ENCODE measurements around the gene SRMS.
A peak's percentile ranks its signal among the peaks of the same experiment; 100 is the strongest.
"Not testable (repeated sequence)": the region's sequence is repeated elsewhere in the genome, so short reads cannot be mapped to it uniquely, and the experiment has no call there.

The SRMS gene

DNA sequence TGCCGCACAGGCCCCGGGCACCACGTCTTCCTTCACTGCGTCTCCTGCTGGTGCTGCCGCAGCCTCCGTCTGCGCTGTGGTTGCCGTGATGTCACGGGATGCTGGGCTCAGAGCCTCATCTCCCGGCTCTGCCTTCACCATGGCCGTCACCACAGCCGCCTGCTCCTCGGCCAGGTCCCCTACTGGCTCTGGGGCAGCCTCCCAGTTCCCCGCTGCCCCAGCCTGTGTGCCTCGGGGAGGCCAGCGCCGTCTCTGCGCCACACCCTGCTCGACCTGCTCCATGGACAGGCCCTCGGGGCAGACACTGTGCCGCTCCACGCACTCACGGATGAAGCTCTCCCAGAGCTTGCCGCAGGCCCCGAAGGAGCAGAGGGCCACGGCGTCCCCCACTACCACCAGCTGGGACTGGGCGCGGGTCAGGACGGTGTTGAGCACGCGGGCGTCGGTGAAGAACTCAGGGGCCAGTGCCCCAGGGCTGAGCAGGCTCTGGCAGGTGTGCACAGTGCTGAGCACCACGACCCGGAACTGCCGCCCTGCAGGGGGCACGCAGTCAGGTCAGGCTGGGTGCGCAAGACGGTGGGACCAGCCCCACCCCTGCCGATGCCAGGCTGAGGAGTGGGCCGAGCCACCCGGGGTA is 18.3 kb upstream of the SRMS start:
- no peak for DNase-seq
- Mint-ChIP-seq H3K36me3 (ENCODE audit: insufficient read depth) (peaks cover 24% of the 10 kb centered on the region), H3K4me3 (no peak overlapping the region), H3K4me1 (ENCODE audit: low read depth in 2 of 2) (peaks cover 12 to 20% of the 10 kb centered on the region in 2 donors), H3K9me3 (no peaks in the 10 kb centered on the region), H3K27me3 (no peaks in the 10 kb centered on the region), H3K27ac (no peak overlapping the region)
- no peak for ATAC-seq (replicated peaks)

DNA sequence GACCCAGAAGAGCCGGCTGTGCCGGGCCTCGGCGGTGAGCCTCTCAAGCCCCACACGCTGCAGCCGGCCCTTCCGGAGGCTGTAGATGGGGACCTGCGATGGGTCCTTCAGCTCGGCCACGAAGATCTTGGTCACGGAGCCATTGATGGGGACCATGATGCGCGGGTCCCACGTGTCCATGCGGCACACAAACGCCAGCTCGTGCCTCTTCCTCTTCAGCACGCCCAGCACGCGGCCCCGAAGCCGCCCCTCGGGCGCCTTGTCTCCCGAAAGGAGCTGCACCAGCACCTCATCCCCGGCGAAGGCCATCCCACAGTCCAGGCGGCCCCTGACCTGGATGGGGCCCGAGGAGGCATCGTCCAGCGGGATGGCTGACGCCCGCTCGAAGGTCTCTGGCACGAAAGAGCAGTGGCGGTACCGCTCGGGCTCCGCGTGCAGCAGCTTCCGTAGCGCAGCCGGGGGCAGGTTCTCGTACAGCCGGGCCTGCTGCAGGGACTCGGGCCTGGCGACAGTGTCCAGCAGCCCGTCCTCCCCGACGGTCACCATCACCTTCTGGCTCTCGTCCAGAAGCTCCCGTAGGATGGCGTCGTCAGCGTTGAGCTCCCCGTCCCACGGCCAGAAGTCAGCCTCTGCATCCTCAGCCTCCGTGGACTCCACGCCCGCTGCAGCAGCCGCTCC is 17.6 kb upstream of the SRMS start:
- Mint-ChIP-seq H3K27ac (no peak overlapping the region), H3K36me3 (ENCODE audit: insufficient read depth) (peaks cover 24% of the 10 kb centered on the region), H3K9me3 (no peaks in the 10 kb centered on the region), H3K4me1 (ENCODE audit: low read depth in 2 of 2) (peaks cover 12 to 23% of the 10 kb centered on the region in 2 donors), H3K4me3 (no peak overlapping the region), H3K27me3 (no peaks in the 10 kb centered on the region)
- DNase-seq, result no peak
- ATAC-seq (replicated peaks), result no peak

- ATAC-seq (replicated peaks), result no peak
- no peaks in the 10 kb centered on the region for H3K9me3 Mint-ChIP-seq
- H3K4me3 Mint-ChIP-seq, result no peak overlapping the region
- no peak overlapping the region for H3K27ac Mint-ChIP-seq
- H3K4me1 Mint-ChIP-seq (ENCODE audit: low read depth in 2 of 2), result peaks cover 10 to 17% of the 10 kb centered on the region in 2 donors
- H3K27me3 Mint-ChIP-seq, result no peaks in the 10 kb centered on the region
- no peak for DNase-seq
- H3K36me3 Mint-ChIP-seq (ENCODE audit: insufficient read depth), result peaks cover 23% of the 10 kb centered on the region
Measured at GRCh38 chr20:63564036-63564810, 16.7 kb upstream of the SRMS start.

GRCh38 chr20:63563225-63563935 is 15.8 kb upstream of the SRMS start:
- peaks cover 7 to 13% of the 10 kb centered on the region in 2 donors for H3K4me1 Mint-ChIP-seq (ENCODE audit: low read depth in 2 of 2)
- H3K9me3 Mint-ChIP-seq, result peaks cover 0 to 1% of the 10 kb centered on the region in 2 donors
- ATAC-seq (replicated peaks), result no peak
- H3K36me3 Mint-ChIP-seq (ENCODE audit: insufficient read depth), result peaks cover 26% of the 10 kb centered on the region
- H3K27me3 Mint-ChIP-seq, result no peaks in the 10 kb centered on the region
- no peak for DNase-seq
- H3K27ac Mint-ChIP-seq, result no peak overlapping the region
- H3K4me3 Mint-ChIP-seq, result no peak overlapping the region

GRCh38 chr20:63562461-63563224 is 15.1 kb upstream of the SRMS start:
- no peak for DNase-seq
- H3K4me1 Mint-ChIP-seq (ENCODE audit: low read depth in 2 of 2), result peaks cover under 1 to 6% of the 10 kb centered on the region in 2 donors
- H3K4me3 Mint-ChIP-seq, result no peak overlapping the region
- peaks cover 0 to 1% of the 10 kb centered on the region in 2 donors for H3K9me3 Mint-ChIP-seq
- peaks cover 19% of the 10 kb centered on the region for H3K36me3 Mint-ChIP-seq (ENCODE audit: insufficient read depth)
- no peak for ATAC-seq (replicated peaks)
- H3K27ac Mint-ChIP-seq, result no peak overlapping the region
- no peaks in the 10 kb centered on the region for H3K27me3 Mint-ChIP-seq

GRCh38 chr20:63561624-63562396 is 14.3 kb upstream of the SRMS start:
- Mint-ChIP-seq H3K4me3 (no peak overlapping the region), H3K9me3 (peaks cover 0 to 1% of the 10 kb centered on the region in 2 donors), H3K36me3 (ENCODE audit: insufficient read depth) (peaks cover 11% of the 10 kb centered on the region), H3K27ac (no peak overlapping the region), H3K27me3 (no peaks in the 10 kb centered on the region), H3K4me1 (ENCODE audit: low read depth in 2 of 2) (peaks cover 3 to 5% of the 10 kb centered on the region in 2 donors)
- DNase-seq (no peak), ATAC-seq (replicated peaks) (no peak)

DNA sequence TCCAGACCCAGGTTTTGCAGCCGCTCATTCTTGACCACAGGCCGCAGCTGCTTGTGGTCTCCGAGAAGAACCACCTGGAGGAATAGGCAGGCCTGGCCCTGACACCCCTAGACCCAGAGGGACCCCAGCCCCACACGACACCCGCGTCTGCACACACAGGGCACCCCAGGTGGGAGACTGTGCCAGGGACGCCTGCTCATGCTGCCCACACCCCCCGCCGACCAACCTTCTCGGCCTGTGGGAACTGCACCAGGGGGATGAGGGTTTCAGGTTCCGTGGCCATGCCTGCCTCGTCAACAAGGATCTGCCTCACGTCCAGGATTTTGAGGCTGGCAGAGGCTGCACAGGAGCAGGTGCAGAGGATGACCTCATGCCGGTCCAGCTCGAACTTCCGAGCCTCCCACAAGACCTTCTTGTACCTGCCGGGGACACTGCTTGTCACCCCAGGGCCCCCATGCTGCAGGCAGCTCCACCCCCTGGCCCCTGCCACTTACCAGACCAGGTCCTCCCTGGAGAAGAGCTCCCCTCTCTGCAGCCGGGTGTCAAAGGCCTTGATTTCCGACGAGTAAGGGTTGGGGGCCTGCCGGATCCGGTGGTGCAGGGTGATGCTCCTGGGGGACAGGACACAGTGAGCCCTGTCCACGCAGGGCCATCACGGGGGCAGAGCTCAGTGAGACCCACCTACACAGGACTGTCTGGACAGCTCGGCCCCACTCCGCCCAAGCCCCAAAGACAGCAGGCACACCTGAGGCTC is 13.5 kb upstream of the SRMS start:
- Mint-ChIP-seq H3K4me3 (no peak overlapping the region), H3K9me3 (peaks cover 0 to 1% of the 10 kb centered on the region in 2 donors), H3K27me3 (no peaks in the 10 kb centered on the region), H3K27ac (no peak overlapping the region), H3K4me1 (ENCODE audit: low read depth in 2 of 2) (peaks cover 3 to 6% of the 10 kb centered on the region in 2 donors), H3K36me3 (ENCODE audit: insufficient read depth) (peaks cover 13% of the 10 kb centered on the region)
- no peak for DNase-seq
- no peak for ATAC-seq (replicated peaks)

DNA sequence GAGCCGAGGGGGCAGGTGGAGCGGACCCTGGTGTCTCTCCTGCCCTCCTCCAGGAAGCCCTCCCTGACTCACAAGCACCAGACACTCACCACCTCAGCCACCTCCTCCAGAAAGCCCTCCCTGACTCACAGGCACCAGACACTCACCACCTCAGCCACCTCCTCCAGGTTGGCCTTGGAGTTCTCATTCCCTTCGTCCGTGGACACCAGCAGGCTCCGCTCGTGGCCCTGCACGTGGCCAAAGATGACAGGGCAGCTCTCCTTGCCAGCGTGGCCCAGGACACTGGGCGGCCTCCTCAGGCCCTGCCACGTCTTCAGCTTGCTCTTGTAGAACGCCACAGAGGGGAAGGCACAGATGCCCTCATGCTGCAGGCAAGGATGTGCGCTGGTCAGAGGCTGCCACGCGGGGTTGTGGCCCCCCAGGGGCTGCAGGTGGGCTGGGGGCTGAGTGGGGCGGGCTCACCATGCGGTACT is 12.8 kb upstream of the SRMS start:
- Mint-ChIP-seq H3K9me3 (peaks cover 0 to 1% of the 10 kb centered on the region in 2 donors), H3K27ac (peak overlapping the region; percentile 84 to 88), H3K36me3 (ENCODE audit: insufficient read depth) (peaks cover 13% of the 10 kb centered on the region), H3K27me3 (no peaks in the 10 kb centered on the region), H3K4me1 (ENCODE audit: low read depth in 2 of 2) (peaks cover 3 to 6% of the 10 kb centered on the region in 2 donors), H3K4me3 (no peak overlapping the region)
- no peak for ATAC-seq (replicated peaks)
- no peak for DNase-seq

GRCh38 chr20:63559485-63560332 is 12.2 kb upstream of the SRMS start:
- peaks cover 13% of the 10 kb centered on the region for H3K36me3 Mint-ChIP-seq (ENCODE audit: insufficient read depth)
- not testable (repeated sequence) for H3K4me1 Mint-ChIP-seq (ENCODE audit: low read depth in 2 of 2); ATAC-seq (replicated peaks); H3K9me3 Mint-ChIP-seq; H3K27me3 Mint-ChIP-seq
- peak overlapping the region; percentile 84 to 88 for H3K27ac Mint-ChIP-seq
- DNase-seq, result peak in 2 of 3 experiments; percentile 37 to 67
- H3K4me3 Mint-ChIP-seq, result peak overlapping the region in 1 of 2 donors; percentile 37

DNA sequence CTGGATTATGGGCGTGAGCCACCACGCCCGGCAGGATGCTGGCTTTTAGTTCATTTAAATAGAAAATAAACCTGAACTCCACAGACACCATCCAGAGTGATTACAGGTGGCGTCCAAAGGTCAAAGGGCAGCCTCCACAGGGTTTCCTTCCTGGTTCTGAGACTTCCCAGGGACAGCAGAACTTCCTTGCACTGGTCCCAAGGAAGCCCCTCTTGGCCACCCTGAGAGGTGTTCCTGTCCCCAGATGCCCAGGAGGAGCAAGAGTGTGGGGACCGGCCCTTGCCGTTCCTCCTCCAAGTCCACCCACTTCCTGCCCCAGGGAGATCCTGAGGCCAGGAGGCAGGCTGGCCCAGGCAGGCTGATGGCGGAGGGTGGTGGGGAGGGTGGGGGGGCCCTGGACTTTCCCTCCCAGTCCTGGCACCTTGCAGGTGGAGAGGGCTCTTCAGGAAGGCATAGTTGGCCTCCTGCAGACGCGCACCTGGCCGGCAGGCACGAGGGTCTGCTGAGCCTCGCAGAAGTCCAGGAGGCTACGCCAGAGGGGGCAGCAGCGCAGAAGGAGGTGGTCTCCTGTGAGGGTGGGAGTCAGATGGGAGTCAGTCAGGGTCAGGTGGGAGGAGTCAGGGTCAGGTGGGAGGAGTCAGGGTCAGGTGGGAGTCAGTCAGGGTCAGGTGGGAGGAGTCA is 11.4 kb upstream of the SRMS start:
- H3K9me3 Mint-ChIP-seq, result peaks cover 0 to 1% of the 10 kb centered on the region in 2 donors
- H3K27ac Mint-ChIP-seq, result peak overlapping the region; percentile 69 to 88
- no peaks in the 10 kb centered on the region for H3K27me3 Mint-ChIP-seq
- DNase-seq (no peak), ATAC-seq (replicated peaks) (no peak)
- peak overlapping the region in 1 of 2 donors; percentile 37 for H3K4me3 Mint-ChIP-seq
- H3K4me1 Mint-ChIP-seq (ENCODE audit: low read depth in 2 of 2), result peaks cover 3 to 6% of the 10 kb centered on the region in 2 donors
- peaks cover 17% of the 10 kb centered on the region for H3K36me3 Mint-ChIP-seq (ENCODE audit: insufficient read depth)

All from effector memory CD8-positive, alpha-beta T cell (primary cell).